ENCODE measurements around the gene BCKDHB.
A peak's percentile ranks its signal among the peaks of the same experiment; 100 is the strongest.

The BCKDHB gene

DNA sequence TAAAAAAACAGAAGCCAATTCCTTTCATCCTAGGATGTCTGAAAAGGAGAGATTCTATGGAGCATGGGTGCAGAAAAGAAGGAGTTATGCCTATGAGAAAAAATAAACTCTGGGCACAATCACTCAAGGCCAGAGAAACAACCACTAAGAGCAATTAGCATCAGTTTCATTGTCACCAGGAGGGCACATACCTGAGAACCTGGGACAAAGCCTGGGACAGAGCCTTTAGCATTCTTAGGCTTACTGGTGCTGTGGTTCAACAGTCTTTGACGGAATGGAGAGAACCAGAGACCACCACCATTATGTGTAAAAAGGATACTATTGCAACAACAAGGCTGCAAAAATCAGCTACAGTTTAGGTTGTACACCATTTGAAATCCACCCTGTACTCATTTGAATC is 29.4 kb upstream of the BCKDHB start:
- Histone ChIP-seq H4K20me1 (ENCODE audit: control insufficient read depth, insufficient read depth, low read depth, low read length) (no peaks in the 10 kb centered on the region), H3K36me3 (ENCODE audit: control insufficient read depth, low read length) (no peaks in the 10 kb centered on the region), H3K9me3 (ENCODE audit: control insufficient read depth, insufficient read depth, low read length) (no peaks in the 10 kb centered on the region), H3K9me2 (replicated peaks; ENCODE audit: control insufficient read depth, low read length) (no peaks in the 10 kb centered on the region), H3K4me2 (ENCODE audit: low read length) (no peak overlapping the region), H3K4me3 (ENCODE audit: low read length) (no peak overlapping the region), H3K27ac (ENCODE audit: low read depth, low read length) (no peak overlapping the region), H3K27me3 (ENCODE audit: control insufficient read depth, low read length) (peaks cover 9% of the 10 kb centered on the region), H3F3A (ENCODE audit: control insufficient read depth, insufficient read depth) (no peaks in the 10 kb centered on the region), H3K4me1 (ENCODE audit: control insufficient read depth, low read length) (no peaks in the 10 kb centered on the region), H3K79me2 (ENCODE audit: control insufficient read depth, low read length) (no peaks in the 10 kb centered on the region)
- TF ChIP-seq EZH2phosphoT487 (IDR thresholded peaks at IDR 0.05; ENCODE audit: borderline replicate concordance, low read length), result no peak
- TF ChIP-seq, protein P1, sequence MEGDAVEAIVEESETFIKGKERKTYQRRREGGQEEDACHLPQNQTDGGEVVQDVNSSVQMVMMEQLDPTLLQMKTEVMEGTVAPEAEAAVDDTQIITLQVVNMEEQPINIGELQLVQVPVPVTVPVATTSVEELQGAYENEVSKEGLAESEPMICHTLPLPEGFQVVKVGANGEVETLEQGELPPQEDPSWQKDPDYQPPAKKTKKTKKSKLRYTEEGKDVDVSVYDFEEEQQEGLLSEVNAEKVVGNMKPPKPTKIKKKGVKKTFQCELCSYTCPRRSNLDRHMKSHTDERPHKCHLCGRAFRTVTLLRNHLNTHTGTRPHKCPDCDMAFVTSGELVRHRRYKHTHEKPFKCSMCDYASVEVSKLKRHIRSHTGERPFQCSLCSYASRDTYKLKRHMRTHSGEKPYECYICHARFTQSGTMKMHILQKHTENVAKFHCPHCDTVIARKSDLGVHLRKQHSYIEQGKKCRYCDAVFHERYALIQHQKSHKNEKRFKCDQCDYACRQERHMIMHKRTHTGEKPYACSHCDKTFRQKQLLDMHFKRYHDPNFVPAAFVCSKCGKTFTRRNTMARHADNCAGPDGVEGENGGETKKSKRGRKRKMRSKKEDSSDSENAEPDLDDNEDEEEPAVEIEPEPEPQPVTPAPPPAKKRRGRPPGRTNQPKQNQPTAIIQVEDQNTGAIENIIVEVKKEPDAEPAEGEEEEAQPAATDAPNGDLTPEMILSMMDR (IDR thresholded peaks at IDR 0.05; ENCODE audit: low read depth, low read length, poor library complexity, severe bottlenecking), result no peak

DNA sequence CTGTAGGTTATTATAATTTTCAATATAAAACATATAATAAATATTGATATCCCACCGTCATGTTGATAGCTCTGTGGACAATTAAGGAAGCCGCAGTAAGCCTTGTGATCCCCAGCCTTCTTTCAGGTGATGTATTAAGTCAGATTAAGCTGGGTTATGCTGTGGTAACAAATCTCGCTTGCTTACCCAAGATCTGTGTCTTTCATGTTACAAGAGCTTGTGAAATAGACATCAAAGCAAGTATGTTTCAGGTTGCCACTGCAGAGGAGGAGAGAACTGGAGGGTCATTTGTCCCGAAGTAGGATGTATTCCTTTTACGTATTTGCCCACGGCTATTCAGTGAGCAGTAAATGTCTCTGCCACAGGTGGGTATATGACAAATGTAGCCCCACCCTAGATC is 17.8 kb upstream of the BCKDHB start:
- Histone ChIP-seq H3F3A (ENCODE audit: control insufficient read depth, insufficient read depth) (no peaks in the 10 kb centered on the region), H3K27me3 (ENCODE audit: control insufficient read depth, low read length) (peaks cover 3% of the 10 kb centered on the region; the same call in 1 of the 2 replicates), H3K79me2 (ENCODE audit: control insufficient read depth, low read length) (no peaks in the 10 kb centered on the region), H4K20me1 (ENCODE audit: control insufficient read depth, insufficient read depth, low read depth, low read length) (no peaks in the 10 kb centered on the region), H3K9me3 (ENCODE audit: control insufficient read depth, insufficient read depth, low read length) (no peaks in the 10 kb centered on the region), H3K9me2 (replicated peaks; ENCODE audit: control insufficient read depth, low read length) (no peaks in the 10 kb centered on the region), H3K36me3 (ENCODE audit: control insufficient read depth, low read length) (no peaks in the 10 kb centered on the region), H3K4me1 (ENCODE audit: control insufficient read depth, low read length) (no peaks in the 10 kb centered on the region), H3K27ac (ENCODE audit: low read depth, low read length) (no peak overlapping the region), H3K4me2 (ENCODE audit: low read length) (no peak overlapping the region), H3K4me3 (ENCODE audit: low read length) (no peak overlapping the region)
- TF ChIP-seq EZH2phosphoT487 (IDR thresholded peaks at IDR 0.05; ENCODE audit: borderline replicate concordance, low read length), result no peak

DNA sequence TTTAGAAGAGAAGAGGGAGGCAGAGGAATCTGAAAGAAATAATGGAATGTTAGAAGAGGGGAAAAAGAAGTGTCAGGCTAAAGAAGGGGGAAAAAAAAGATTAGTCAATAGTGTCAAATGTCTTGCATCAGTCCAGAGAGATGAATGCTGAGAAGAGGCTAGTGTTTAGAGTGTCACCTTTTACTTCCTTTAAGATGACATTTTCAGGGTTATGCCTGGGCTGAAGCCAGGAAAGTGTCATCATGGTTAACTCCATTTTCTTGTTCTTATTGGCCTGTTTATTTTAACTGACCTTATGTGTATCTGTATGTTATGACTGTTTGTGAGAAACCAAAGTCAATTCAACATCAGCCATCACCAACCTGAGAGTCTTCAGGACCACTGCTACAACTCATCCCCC is 15.0 kb upstream of the BCKDHB start:
- Histone ChIP-seq H3K4me3 (ENCODE audit: low read length) (no peak overlapping the region), H3K4me2 (ENCODE audit: low read length) (no peak overlapping the region), H3K9me2 (replicated peaks; ENCODE audit: control insufficient read depth, low read length) (no peaks in the 10 kb centered on the region), H3K9me3 (ENCODE audit: control insufficient read depth, insufficient read depth, low read length) (no peaks in the 10 kb centered on the region), H4K20me1 (ENCODE audit: control insufficient read depth, insufficient read depth, low read depth, low read length) (no peaks in the 10 kb centered on the region), H3K27me3 (ENCODE audit: control insufficient read depth, low read length) (peaks cover 3% of the 10 kb centered on the region; the same call in 1 of the 2 replicates), H3K27ac (ENCODE audit: low read depth, low read length) (no peak overlapping the region), H3K79me2 (ENCODE audit: control insufficient read depth, low read length) (no peaks in the 10 kb centered on the region), H3K36me3 (ENCODE audit: control insufficient read depth, low read length) (no peaks in the 10 kb centered on the region), H3F3A (ENCODE audit: control insufficient read depth, insufficient read depth) (no peaks in the 10 kb centered on the region), H3K4me1 (ENCODE audit: control insufficient read depth, low read length) (no peaks in the 10 kb centered on the region)
- TF ChIP-seq EZH2phosphoT487 (IDR thresholded peaks at IDR 0.05; ENCODE audit: borderline replicate concordance, low read length), result no peak
- TF ChIP-seq, protein P1 (IDR thresholded peaks at IDR 0.05; ENCODE audit: low read depth, low read length, poor library complexity, severe bottlenecking), result no peak

DNA sequence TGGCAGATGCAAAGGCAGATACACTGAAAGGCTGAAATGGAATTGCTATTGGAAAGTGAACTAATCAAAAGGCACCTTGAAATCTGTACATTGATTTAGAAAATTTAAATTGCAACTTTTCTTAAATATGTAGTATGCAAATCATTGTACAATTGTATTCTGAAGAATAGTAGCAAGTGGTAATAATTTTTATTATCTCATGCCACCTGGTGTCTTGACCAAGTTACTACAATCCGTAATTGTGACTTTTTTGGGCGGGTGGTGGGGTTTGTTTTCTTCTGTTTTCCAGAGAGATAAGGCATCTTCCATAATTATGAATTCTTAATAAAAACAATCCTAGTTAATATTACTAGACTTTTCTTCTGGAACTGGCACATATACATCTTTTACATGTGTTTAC is 12.5 kb upstream of the BCKDHB start:
- no peaks in the 10 kb centered on the region for H3K36me3 ChIP-seq (ENCODE audit: control insufficient read depth, low read length)
- no peaks in the 10 kb centered on the region for H3K9me3 ChIP-seq (ENCODE audit: control insufficient read depth, insufficient read depth, low read length)
- H3K9me2 ChIP-seq (replicated peaks; ENCODE audit: control insufficient read depth, low read length), result no peaks in the 10 kb centered on the region
- no peaks in the 10 kb centered on the region for H4K20me1 ChIP-seq (ENCODE audit: control insufficient read depth, insufficient read depth, low read depth, low read length)
- H3K4me3 ChIP-seq (ENCODE audit: low read length), result no peak overlapping the region
- peaks cover 10% of the 10 kb centered on the region for H3K27me3 ChIP-seq (ENCODE audit: control insufficient read depth, low read length)
- H3K79me2 ChIP-seq (ENCODE audit: control insufficient read depth, low read length), result no peaks in the 10 kb centered on the region
- TF ChIP-seq, protein P1 (IDR thresholded peaks at IDR 0.05; ENCODE audit: low read depth, low read length, poor library complexity, severe bottlenecking), result peak; percentile 67
- TF ChIP-seq EZH2phosphoT487 (IDR thresholded peaks at IDR 0.05; ENCODE audit: borderline replicate concordance, low read length), result no peak
- H3K4me1 ChIP-seq (ENCODE audit: control insufficient read depth, low read length), result no peaks in the 10 kb centered on the region
- H3K27ac ChIP-seq (ENCODE audit: low read depth, low read length), result no peak overlapping the region
- no peaks in the 10 kb centered on the region for H3F3A ChIP-seq (ENCODE audit: control insufficient read depth, insufficient read depth)
- H3K4me2 ChIP-seq (ENCODE audit: low read length), result no peak overlapping the region

All from DOHH2 (cell line).